WTC11 (cell line): ENCODE measurements around the gene CLN6. TPM values are rescaled to one million over a fixed set of nuclear protein-coding genes. Genes with fewer than 3 reads are reported as not detected.

Source experiments
- ATAC-seq: fragments of 200-7000 bp; cut with Tn5 transposase; 2 replicates; pipeline ENCODE4 v1.10.0; 2021; ENCODE audit warnings: mild to moderate bottlenecking, moderate library complexity
- CTCF ChIA-PET: fragments of 300-600 bp; sonication (Branson Sonifier 250); formaldehyde crosslinking; loops from one replicate; lab custom pipeline; 2021; ENCODE audit warnings: antibody characterized with exemption; lab: Charles Lee
- POLR2A ChIA-PET: fragments of 350-600 bp; sonication (Branson Sonifier 250); formaldehyde crosslinking; loops from one replicate; lab custom pipeline; 2021; ENCODE audit warnings: antibody characterized with exemption; lab: Charles Lee
- DNase-seq: peaks from one replicate; pipeline ENCODE4 v3.0.0; 2021; ENCODE audit warnings: low spot score
- H3K27ac Mint-ChIP-seq: 2 replicates; pipeline ENCODE4 v1.8.0; 2021; ENCODE audit warnings: mixed read lengths
- H3K27me3 Mint-ChIP-seq: 2 replicates; pipeline ENCODE4 v1.8.0; 2021; ENCODE audit warnings: low read depth, mild to moderate bottlenecking, moderate library complexity, mixed read lengths
- H3K36me3 Mint-ChIP-seq: 2 replicates; pipeline ENCODE4 v1.8.0; 2021; ENCODE audit warnings: mixed read lengths
- H3K4me1 Mint-ChIP-seq: 2 replicates; pipeline ENCODE4 v1.8.0; 2022; ENCODE audit warnings: mixed read lengths
- H3K4me3 Mint-ChIP-seq: 2 replicates; pipeline ENCODE4 v1.8.0; 2021; ENCODE audit warnings: mild to moderate bottlenecking, moderate library complexity, mixed read lengths
- H3K9me3 Mint-ChIP-seq: 2 replicates; pipeline ENCODE4 v1.8.0; 2021; ENCODE audit warnings: mixed read lengths
- CBFB ChIP-seq: sonication (generic); formaldehyde crosslinking; IDR thresholded peaks from 2 replicates; pipeline ENCODE4 v1.8.1; 2022; ENCODE audit warnings: mild to moderate bottlenecking, low read depth, missing genetic modification reagents
- CTCF ChIP-seq: fragments of 200-600 bp; IDR thresholded peaks from 2 replicates; pipeline ENCODE4 v1.8.0; 2022; ENCODE audit warnings: antibody characterized with exemption
- KAT7 ChIP-seq: sonication (generic); formaldehyde crosslinking; IDR thresholded peaks from 2 replicates; pipeline ENCODE4 v1.8.1; 2023; ENCODE audit warnings: missing genetic modification reagents, mild to moderate bottlenecking, borderline replicate concordance
- OVOL2 ChIP-seq: fragments of 250-450 bp; sonication (Bioruptor Pico); IDR thresholded peaks from 2 replicates; pipeline ENCODE4 v1.9.0; 2021; ENCODE audit warnings: mild to moderate bottlenecking, borderline replicate concordance
- SOX15 ChIP-seq: fragments of 250-450 bp; sonication (Bioruptor Pico); IDR thresholded peaks from 2 replicates; pipeline ENCODE4 v1.9.0; 2021; ENCODE audit warnings: mild to moderate bottlenecking
- TCF7 ChIP-seq: sonication (generic); formaldehyde crosslinking; IDR thresholded peaks from 2 replicates; pipeline ENCODE4 v1.8.0; 2022; ENCODE audit warnings: mild to moderate bottlenecking, low read depth, missing genetic modification reagents, moderate library complexity
- TP53 ChIP-seq: sonication (generic); formaldehyde crosslinking; IDR thresholded peaks from 2 replicates; pipeline ENCODE4 v1.8.1; 2023; ENCODE audit warnings: mild to moderate bottlenecking, missing genetic modification reagents
- ZNF138 ChIP-seq: sonication (generic); formaldehyde crosslinking; conservative IDR thresholded peaks from 2 replicates; pipeline ENCODE4 v1.8.1; 2022; ENCODE audit warnings: mild to moderate bottlenecking, moderate library complexity, missing genetic modification reagents
- total RNA-seq: library from RNA; stranded (reverse); gene quantifications from 3 replicates; pipeline ENCODE4 v1.2.3, GENCODE V29; 2021
- TF ChIP-seq, protein P1 (sequence below): sonication (generic); formaldehyde crosslinking; conservative IDR thresholded peaks from 2 replicates; pipeline ENCODE4 v1.8.1; 2023; ENCODE audit warnings: mild to moderate bottlenecking, low read depth, missing genetic modification reagents, moderate library complexity
- TF ChIP-seq, protein P2 (sequence below): sonication (generic); formaldehyde crosslinking; IDR thresholded peaks from 2 replicates; pipeline ENCODE4 v1.8.1; 2023; ENCODE audit warnings: mild to moderate bottlenecking, moderate library complexity, missing genetic modification reagents
- TF ChIP-seq, protein P3 (sequence below): sonication (generic); formaldehyde crosslinking; IDR thresholded peaks from 2 replicates; pipeline ENCODE4 v1.8.1; 2023; ENCODE audit warnings: mild to moderate bottlenecking, missing genetic modification reagents
- TF ChIP-seq, protein P4 (sequence below): fragments of 250-450 bp; sonication (Bioruptor Pico); conservative IDR thresholded peaks from 2 replicates; pipeline ENCODE4 v1.9.0; 2021; ENCODE audit warnings: mild to moderate bottlenecking
- TF ChIP-seq, protein P5 (sequence below): sonication (generic); formaldehyde crosslinking; IDR thresholded peaks from 2 replicates; pipeline ENCODE4 v1.8.1; 2022; ENCODE audit warnings: low read depth, mild to moderate bottlenecking, moderate library complexity, missing genetic modification reagents, borderline replicate concordance
- TF ChIP-seq, protein P6 (sequence below): fragments of 250-450 bp; sonication (Bioruptor Pico); IDR thresholded peaks from 2 replicates; pipeline ENCODE4 v1.9.0; 2021; ENCODE audit warnings: mild to moderate bottlenecking

Gene CLN6
- total RNA-seq, 1 experiment from 2014 or later: 50.2 TPM

DNA sequence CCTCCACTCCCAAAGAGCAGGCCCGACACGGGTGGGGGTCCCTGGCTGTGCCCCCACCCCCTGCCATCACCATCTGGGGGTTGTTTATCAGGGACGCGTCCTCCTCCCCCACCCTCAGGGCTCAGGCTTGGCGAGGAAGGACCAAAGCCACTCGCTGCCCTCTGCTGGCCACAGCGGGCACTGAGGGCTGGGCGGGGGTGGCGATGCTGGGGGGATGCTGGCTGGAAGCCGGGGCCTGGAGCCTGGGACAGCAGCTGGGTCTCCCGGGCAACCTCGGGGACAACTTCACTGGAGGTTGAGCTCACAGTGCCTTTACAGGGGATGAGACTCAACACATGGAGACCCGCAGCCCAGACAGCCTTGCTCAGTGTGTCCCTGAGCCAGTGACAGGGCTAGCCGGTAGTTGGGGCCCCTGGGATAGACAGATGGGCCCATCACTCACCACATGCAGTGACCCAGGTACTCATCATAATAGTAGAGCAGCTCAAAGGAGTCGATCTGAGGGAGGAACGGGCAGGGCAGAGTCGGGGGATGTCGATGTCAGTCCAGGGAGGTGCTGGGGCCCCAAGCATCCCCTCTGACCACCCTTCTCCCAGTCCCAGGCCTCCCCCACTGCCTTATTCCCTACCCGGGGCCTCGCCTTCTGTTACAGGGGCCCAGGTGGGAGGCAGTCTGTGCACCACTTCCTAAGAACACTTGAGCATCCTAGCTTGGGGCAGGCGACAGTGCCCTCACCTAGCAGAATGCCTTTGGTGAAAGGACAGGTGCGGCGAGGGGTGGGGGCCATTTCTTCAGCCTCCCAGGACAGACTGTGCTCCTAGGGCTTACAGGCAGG lies 18.5 kb downstream of the CLN6 start (continued):
- TF ChIP-seq, protein P1, sequence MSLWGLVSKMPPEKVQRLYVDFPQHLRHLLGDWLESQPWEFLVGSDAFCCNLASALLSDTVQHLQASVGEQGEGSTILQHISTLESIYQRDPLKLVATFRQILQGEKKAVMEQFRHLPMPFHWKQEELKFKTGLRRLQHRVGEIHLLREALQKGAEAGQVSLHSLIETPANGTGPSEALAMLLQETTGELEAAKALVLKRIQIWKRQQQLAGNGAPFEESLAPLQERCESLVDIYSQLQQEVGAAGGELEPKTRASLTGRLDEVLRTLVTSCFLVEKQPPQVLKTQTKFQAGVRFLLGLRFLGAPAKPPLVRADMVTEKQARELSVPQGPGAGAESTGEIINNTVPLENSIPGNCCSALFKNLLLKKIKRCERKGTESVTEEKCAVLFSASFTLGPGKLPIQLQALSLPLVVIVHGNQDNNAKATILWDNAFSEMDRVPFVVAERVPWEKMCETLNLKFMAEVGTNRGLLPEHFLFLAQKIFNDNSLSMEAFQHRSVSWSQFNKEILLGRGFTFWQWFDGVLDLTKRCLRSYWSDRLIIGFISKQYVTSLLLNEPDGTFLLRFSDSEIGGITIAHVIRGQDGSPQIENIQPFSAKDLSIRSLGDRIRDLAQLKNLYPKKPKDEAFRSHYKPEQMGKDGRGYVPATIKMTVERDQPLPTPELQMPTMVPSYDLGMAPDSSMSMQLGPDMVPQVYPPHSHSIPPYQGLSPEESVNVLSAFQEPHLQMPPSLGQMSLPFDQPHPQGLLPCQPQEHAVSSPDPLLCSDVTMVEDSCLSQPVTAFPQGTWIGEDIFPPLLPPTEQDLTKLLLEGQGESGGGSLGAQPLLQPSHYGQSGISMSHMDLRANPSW (CRISPR knock-in tag): no peak
- TF ChIP-seq CTCF (peak; percentile 75), CBFB (CRISPR knock-in tag) (no peak), TP53 (CRISPR knock-in tag) (no peak), OVOL2 (no peak), KAT7 (no peak), TCF7 (CRISPR knock-in tag) (no peak)
- TF ChIP-seq, protein P2, sequence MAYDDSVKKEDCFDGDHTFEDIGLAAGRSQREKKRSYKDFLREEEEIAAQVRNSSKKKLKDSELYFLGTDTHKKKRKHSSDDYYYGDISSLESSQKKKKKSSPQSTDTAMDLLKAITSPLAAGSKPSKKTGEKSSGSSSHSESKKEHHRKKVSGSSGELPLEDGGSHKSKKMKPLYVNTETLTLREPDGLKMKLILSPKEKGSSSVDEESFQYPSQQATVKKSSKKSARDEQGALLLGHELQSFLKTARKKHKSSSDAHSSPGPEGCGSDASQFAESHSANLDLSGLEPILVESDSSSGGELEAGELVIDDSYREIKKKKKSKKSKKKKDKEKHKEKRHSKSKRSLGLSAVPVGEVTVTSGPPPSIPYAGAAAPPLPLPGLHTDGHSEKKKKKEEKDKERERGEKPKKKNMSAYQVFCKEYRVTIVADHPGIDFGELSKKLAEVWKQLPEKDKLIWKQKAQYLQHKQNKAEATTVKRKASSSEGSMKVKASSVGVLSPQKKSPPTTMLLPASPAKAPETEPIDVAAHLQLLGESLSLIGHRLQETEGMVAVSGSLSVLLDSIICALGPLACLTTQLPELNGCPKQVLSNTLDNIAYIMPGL (CRISPR knock-in tag): 0 out of 2 replicates have a peak, but pooled peaks have one; percentile 56
- TF ChIP-seq, protein P3, sequence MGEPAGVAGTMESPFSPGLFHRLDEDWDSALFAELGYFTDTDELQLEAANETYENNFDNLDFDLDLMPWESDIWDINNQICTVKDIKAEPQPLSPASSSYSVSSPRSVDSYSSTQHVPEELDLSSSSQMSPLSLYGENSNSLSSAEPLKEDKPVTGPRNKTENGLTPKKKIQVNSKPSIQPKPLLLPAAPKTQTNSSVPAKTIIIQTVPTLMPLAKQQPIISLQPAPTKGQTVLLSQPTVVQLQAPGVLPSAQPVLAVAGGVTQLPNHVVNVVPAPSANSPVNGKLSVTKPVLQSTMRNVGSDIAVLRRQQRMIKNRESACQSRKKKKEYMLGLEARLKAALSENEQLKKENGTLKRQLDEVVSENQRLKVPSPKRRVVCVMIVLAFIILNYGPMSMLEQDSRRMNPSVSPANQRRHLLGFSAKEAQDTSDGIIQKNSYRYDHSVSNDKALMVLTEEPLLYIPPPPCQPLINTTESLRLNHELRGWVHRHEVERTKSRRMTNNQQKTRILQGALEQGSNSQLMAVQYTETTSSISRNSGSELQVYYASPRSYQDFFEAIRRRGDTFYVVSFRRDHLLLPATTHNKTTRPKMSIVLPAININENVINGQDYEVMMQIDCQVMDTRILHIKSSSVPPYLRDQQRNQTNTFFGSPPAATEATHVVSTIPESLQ (CRISPR knock-in tag): no peak
- TF ChIP-seq, protein P4, sequence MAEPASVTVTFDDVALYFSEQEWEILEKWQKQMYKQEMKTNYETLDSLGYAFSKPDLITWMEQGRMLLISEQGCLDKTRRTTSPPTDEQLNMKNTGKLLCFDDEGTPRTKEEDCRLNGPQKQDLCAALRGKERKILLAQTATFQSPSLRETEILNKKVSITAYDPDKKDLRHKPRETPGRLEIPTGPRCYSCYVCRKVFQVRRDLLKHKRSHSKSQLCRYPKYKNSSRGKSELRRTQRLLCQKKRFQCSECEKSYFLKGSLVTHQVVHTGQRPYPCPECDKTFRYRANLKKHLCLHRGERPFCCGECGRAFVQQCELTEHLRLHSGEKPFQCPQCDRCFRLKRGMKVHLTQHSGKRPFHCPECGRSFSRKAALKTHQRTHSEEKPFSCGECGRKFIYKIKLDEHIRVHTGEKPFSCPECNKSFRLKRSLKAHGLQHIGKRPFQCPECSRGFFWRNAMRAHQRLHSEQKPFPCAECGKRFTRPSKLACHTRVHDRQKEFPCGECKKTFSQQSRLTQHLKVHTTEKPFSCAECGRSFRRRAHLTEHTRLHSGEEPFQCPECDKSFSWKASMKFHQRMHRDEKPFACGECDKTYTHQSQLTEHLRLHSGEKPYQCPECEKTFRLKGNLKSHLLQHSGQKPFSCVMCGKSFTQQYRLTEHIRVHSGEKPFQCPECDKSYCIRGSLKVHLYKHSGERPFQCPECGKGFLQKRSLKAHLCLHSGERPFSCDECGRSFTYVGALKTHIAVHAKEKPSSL (CRISPR knock-in tag): no peak
- TF ChIP-seq, protein P5, sequence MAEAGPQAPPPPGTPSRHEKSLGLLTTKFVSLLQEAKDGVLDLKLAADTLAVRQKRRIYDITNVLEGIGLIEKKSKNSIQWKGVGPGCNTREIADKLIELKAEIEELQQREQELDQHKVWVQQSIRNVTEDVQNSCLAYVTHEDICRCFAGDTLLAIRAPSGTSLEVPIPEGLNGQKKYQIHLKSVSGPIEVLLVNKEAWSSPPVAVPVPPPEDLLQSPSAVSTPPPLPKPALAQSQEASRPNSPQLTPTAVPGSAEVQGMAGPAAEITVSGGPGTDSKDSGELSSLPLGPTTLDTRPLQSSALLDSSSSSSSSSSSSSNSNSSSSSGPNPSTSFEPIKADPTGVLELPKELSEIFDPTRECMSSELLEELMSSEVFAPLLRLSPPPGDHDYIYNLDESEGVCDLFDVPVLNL: no peak

- no peaks in the 10 kb centered on the region for H3K27me3 Mint-ChIP-seq
- no peak for DNase-seq
- no peak overlapping the region for H3K27ac Mint-ChIP-seq
- POLR2A ChIA-PET: interaction anchor here (0.7 to 1.0 kb wide), 2 partner anchors 14 to 22 kb away, joined by 3 to 4 read pairs; no protein-coding TSS in a partner anchor
- no peak for ATAC-seq
- peaks cover 4% of the 10 kb centered on the region; the same call in 1 of the 2 replicates for H3K36me3 Mint-ChIP-seq
- no peak overlapping the region for H3K4me3 Mint-ChIP-seq
- no peaks in the 10 kb centered on the region for H3K9me3 Mint-ChIP-seq
- TF ChIP-seq SOX15 (CRISPR knock-in tag): no peak
- TF ChIP-seq ZNF138: no peak
- TF ChIP-seq, protein P6, sequence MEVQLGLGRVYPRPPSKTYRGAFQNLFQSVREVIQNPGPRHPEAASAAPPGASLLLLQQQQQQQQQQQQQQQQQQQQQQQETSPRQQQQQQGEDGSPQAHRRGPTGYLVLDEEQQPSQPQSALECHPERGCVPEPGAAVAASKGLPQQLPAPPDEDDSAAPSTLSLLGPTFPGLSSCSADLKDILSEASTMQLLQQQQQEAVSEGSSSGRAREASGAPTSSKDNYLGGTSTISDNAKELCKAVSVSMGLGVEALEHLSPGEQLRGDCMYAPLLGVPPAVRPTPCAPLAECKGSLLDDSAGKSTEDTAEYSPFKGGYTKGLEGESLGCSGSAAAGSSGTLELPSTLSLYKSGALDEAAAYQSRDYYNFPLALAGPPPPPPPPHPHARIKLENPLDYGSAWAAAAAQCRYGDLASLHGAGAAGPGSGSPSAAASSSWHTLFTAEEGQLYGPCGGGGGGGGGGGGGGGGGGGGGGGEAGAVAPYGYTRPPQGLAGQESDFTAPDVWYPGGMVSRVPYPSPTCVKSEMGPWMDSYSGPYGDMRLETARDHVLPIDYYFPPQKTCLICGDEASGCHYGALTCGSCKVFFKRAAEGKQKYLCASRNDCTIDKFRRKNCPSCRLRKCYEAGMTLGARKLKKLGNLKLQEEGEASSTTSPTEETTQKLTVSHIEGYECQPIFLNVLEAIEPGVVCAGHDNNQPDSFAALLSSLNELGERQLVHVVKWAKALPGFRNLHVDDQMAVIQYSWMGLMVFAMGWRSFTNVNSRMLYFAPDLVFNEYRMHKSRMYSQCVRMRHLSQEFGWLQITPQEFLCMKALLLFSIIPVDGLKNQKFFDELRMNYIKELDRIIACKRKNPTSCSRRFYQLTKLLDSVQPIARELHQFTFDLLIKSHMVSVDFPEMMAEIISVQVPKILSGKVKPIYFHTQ (CRISPR knock-in tag): no peak
- peaks cover 23% of the 10 kb centered on the region for H3K4me1 Mint-ChIP-seq
- CTCF ChIA-PET: interaction anchor here (1.0 to 2.6 kb wide), 12 partner anchors 9 to 347 kb away, joined by 3 to 38 read pairs (median 9); partner anchors contain the start of gene CLN6
Observed at GRCh38 chr15:68210409-68210756, 19.1 kb downstream of the CLN6 start.
